Kidney epithelial cell (primary cell): ENCODE measurements around the gene SDF2. TPM values are rescaled to one million over a fixed set of nuclear protein-coding genes. Genes with fewer than 3 reads are reported as not detected.
A peak's percentile ranks its signal among the peaks of the same experiment; 100 is the strongest.

Experiments used
- DNase-seq: peaks from one replicate; pipeline ENCODE4 v3.0.0-alpha.2; 2010; ENCODE audit warnings: low read depth
- H3K27me3 ChIP-seq: 2 replicates; pipeline ENCODE4 v1.6.0; 2011; ENCODE audit warnings: low read length; ENCODE audit not compliant: control insufficient read depth, insufficient read depth
- H3K36me3 ChIP-seq: 2 replicates; pipeline ENCODE4 v1.5.1; 2011; ENCODE audit warnings: low read length; ENCODE audit not compliant: control insufficient read depth, insufficient read depth
- H3K4me3 ChIP-seq: 2 replicates; pipeline ENCODE4 v1.5.1; 2011; ENCODE audit warnings: low read depth, mild to moderate bottlenecking, control low read depth, low read length
- CTCF ChIP-seq: IDR thresholded peaks from 2 replicates; pipeline ENCODE4 v1.5.1; 2011; ENCODE audit warnings: mild to moderate bottlenecking, moderate library complexity, low read length, control low read depth, inconsistent platforms; ENCODE audit not compliant: insufficient read depth, poor library complexity, severe bottlenecking
- total RNA-seq: library from RNA; depleted of rRNA; stranded (reverse); fragments of >200 nt; gene quantifications from 2 replicates; pipeline ENCODE4 v1.2.3, GENCODE V29; 2015

SDF2 gene
- 41.2 and 65.1 TPM in 2 replicates for total RNA-seq

- H3K4me3 ChIP-seq = peak within 1 kb of the TSS; percentile 84
- no peaks in the 10 kb centered on the region for H3K27me3 ChIP-seq
- no peak for DNase-seq
- TF ChIP-seq CTCF = no peak
- no peaks in the 10 kb centered on the region for H3K36me3 ChIP-seq
Observed at GRCh38 chr17:28661635-28662526, at the start of gene SDF2, which contains the start of gene SUPT6H. SDF2 (minus strand) TSS chr17:28661906; CDS start chr17:28661876, 30 bp downstream. SUPT6H (plus strand) TSS chr17:28662205; CDS start chr17:28673402, 11,197 bp downstream.

GRCh38 chr17:28710861-28711722, 49.4 kb upstream of the SDF2 start:
- DNase-seq = no peak
- peak; percentile 23 for TF ChIP-seq CTCF

GRCh38 chr17:28707339-28707720, 45.6 kb upstream of the SDF2 start:
- Histone ChIP-seq H3K4me3 (no peak overlapping the region), H3K27me3 (no peaks in the 10 kb centered on the region), H3K36me3 (no peaks in the 10 kb centered on the region)
- no peak for DNase-seq
- TF ChIP-seq CTCF = no peak

More at GRCh38 chr17:28710861-28711722, 49.4 kb upstream of the SDF2 start:
- H3K36me3 ChIP-seq = peaks cover 9% of the 10 kb centered on the region
- H3K27me3 ChIP-seq = no peaks in the 10 kb centered on the region
- peak overlapping the region; percentile 47 for H3K4me3 ChIP-seq

- no peak overlapping the region for H3K4me3 ChIP-seq
- no peaks in the 10 kb centered on the region for H3K36me3 ChIP-seq
- no peak for TF ChIP-seq CTCF
- no peaks in the 10 kb centered on the region for H3K27me3 ChIP-seq
- DNase-seq = no peak
Observed at GRCh38 chr17:28706471-28707338, 45.0 kb upstream of the SDF2 start.

GRCh38 chr17:28705728-28706334, 44.1 kb upstream of the SDF2 start:
- peaks cover under 1% of the 10 kb centered on the region for H3K36me3 ChIP-seq
- no peaks in the 10 kb centered on the region for H3K27me3 ChIP-seq
- no peak for DNase-seq
- no peak for TF ChIP-seq CTCF
- no peak overlapping the region for H3K4me3 ChIP-seq
